Right lobe of liver (tissue), 6 donors: Measurements from ENCODE around the gene TNIK. TPM values are rescaled to one million over a fixed set of nuclear protein-coding genes. Genes with fewer than 3 reads are reported as not detected.

Experiments used
- ATAC-seq, 4 donors: fragments of 200-7000 bp; cut with Tn5 transposase; one replicate each; pipeline ENCODE4 v1.9.1; 2020; ENCODE audit warnings: mild to moderate bottlenecking in 4 of 4, moderate library complexity in 4 of 4
- DNase-seq, 3 donors: peaks; one replicate each; pipeline ENCODE4 v3.0.0-alpha.2; 2020
- H3K27ac ChIP-seq, 3 donors: fragments of 200-600 bp; one replicate each; pipeline ENCODE4 v1.8.0; 2022
- H3K27me3 ChIP-seq, 2 donors: fragments of 200-600 bp; one replicate each; pipeline ENCODE4 v1.8.0; 2022
- H3K36me3 ChIP-seq, 4 donors: fragments of 200-600 bp; sonication (generic) in 1 of 4; one replicate each; pipeline versions ENCODE4 v1.5.1 to v1.8.0; 2017 to 2022; ENCODE audit warnings: control low read depth in 1 of 4
- H3K4me1 ChIP-seq, 4 donors: fragments of 200-600 bp; sonication (generic) in 1 of 4; one replicate each; pipeline versions ENCODE4 v1.5.1 to v1.8.0; 2017 to 2022; ENCODE audit warnings: control low read depth in 1 of 4
- H3K4me3 ChIP-seq, 3 donors: fragments of 200-600 bp; one replicate each; pipeline ENCODE4 v1.8.0; 2022
- H3K9me3 ChIP-seq, 4 donors: fragments of 200-600 bp; sonication (generic) in 1 of 4; one replicate each; pipeline versions ENCODE4 v1.5.1 to v1.8.0; 2017 to 2022; ENCODE audit warnings: control low read depth in 1 of 4
- CTCF ChIP-seq, 4 donors: fragments of 200-600 bp in 3 of 4; fragments of 450-650 bp in 1 of 4; IDR thresholded peaks; one replicate each; pipeline versions ENCODE4 v1.5.1 to v1.8.0; 2016 to 2022; ENCODE audit warnings: antibody characterized with exemption in 4 of 4, mild to moderate bottlenecking in 2 of 4
- POLR2A ChIP-seq: fragments of 450-650 bp; IDR thresholded peaks from one replicate; pipeline ENCODE4 v1.6.1; 2017; ENCODE audit warnings: antibody characterized with exemption, mild to moderate bottlenecking
- WGBS: methylation state at CpG from one replicate; pipeline ENCODE4 v1.1.6; 2018; ENCODE audit warnings: low coverage, low lambda C conversion rate; ENCODE audit not compliant: insufficient coverage; ENCODE audit errors: missing lambda C conversion rate; 5-methylcytosine and 5-hydroxymethylcytosine counted together
- intact Hi-C, 2 donors: fragments of 100-400 bp; cut with DNase I; formaldehyde crosslinking; loops; one replicate each; pipeline versions ENCODE4 v1.11.2 to v1.14.1; 2022
- total RNA-seq, 6 experiments: library from RNA; depleted of rRNA in 2 of 6; stranded (reverse); fragments of >200 nt in 2 of 6; fragmentation: NEBNext Ultra II Directional in 3 of 6; extraction: Animal tissue kit (Norgen Biotek cat#: 25700) in 3 of 6; gene quantifications; one replicate each; pipeline versions ENCODE4 v1.1.0 to v1.2.4, GENCODE V29; 2016 to 2023
- donor health status: DM: no; HTN: yes; CAD: no.
- donor health status: DM: no; HTN: no; CAD: no.
- donor health status: DM: no; HTN: no; CAD: no.
- donor health status: DM: no; HTN: yes; CAD: no.
- donor health status: DM: no; HTN: yes; CAD: no.

TNIK gene
- total RNA-seq, 6 experiments from 2014 or later, result 5.2 to 8.0 (median 6.8) TPM

- Histone ChIP-seq H3K9me3 (no peaks in the 10 kb centered on the region), H3K4me3 (no peak overlapping the region), H3K4me1 (no peaks in the 10 kb centered on the region), H3K27ac (no peak overlapping the region), H3K36me3 (no peaks in the 10 kb centered on the region), H3K27me3 (no peaks in the 10 kb centered on the region)
- TF ChIP-seq POLR2A (no peak), CTCF (IDR thresholded peaks at IDR 0.05) (no peak)
- DNase-seq (no peak), ATAC-seq (no peak)
- intact Hi-C loops, result no loop called here
Observed at GRCh38 chr3:171219258-171219657, 240.9 kb downstream of the TNIK start.

DNA sequence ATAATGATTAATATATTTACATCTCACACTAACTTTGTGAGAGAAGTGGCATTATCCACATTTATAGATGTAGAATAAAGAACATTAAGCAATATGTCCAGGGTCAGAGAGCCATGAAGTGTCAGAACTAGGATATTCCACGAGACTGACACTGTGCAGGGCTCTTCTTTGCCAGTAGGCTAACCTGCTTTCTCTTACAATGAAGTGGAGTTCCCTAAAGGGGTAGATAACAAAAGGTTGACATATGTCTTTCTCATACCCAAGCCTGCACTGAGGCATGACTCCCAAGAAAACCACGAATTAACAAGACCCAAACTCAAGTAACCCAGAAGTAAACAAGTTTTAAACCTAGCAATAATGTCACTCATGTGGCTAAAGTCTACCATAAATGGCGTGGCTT lies 242.1 kb downstream of the TNIK start:
- intact Hi-C loops, result no loop called here
- no peak for DNase-seq
- Histone ChIP-seq H3K27me3 (no peaks in the 10 kb centered on the region), H3K4me3 (no peak overlapping the region), H3K36me3 (no peaks in the 10 kb centered on the region), H3K27ac (no peak overlapping the region), H3K4me1 (no peaks in the 10 kb centered on the region), H3K9me3 (no peaks in the 10 kb centered on the region)
- WGBS, result 80% methylated on average over 3 of the region's 3 CpGs
- ATAC-seq, result no peak
- TF ChIP-seq POLR2A (no peak), CTCF (IDR thresholded peaks at IDR 0.05) (no peak)

- Histone ChIP-seq H3K27ac (no peak overlapping the region), H3K4me3 (no peak overlapping the region), H3K9me3 (no peaks in the 10 kb centered on the region), H3K4me1 (no peaks in the 10 kb centered on the region), H3K27me3 (no peaks in the 10 kb centered on the region), H3K36me3 (no peaks in the 10 kb centered on the region)
- 91% methylated on average over 2 of the region's 2 CpGs for WGBS
- intact Hi-C loops, result no loop called here
- no peak for ATAC-seq
- no peak for DNase-seq
- TF ChIP-seq POLR2A, result no peak
- no peak for TF ChIP-seq CTCF (IDR thresholded peaks at IDR 0.05)
Observed at GRCh38 chr3:171213907-171214306, 246.3 kb downstream of the TNIK start.

DNA sequence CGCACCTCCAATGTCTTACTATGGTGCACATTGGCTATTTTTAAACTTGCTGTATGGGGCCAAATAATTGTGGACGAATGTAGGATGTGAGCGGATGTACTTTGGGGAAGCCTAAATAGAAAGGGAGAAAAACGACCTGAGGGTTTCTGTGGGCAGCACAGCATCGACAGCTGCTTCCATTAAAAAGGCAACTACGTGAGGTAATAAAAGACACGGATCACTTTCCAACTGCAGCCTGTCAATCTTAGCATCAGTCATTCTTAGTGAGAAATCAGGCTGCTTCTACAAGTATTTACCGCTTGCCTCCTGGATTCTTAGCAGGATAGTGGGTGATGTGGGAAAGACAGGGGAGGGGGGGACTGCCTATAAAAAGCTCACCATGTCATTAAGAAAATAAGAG lies 247.0 kb downstream of the TNIK start:
- intact Hi-C loops, result no loop called here
- TF ChIP-seq POLR2A (no peak), CTCF (IDR thresholded peaks at IDR 0.05) (no peak)
- WGBS, result 89% methylated on average over 8 of the region's 8 CpGs
- ATAC-seq, result no peak
- no peak overlapping the region for H3K27ac ChIP-seq
- no peaks in the 10 kb centered on the region for H3K27me3 ChIP-seq
- H3K4me1 ChIP-seq, result no peaks in the 10 kb centered on the region
- no peak for DNase-seq
- no peaks in the 10 kb centered on the region for H3K36me3 ChIP-seq
- no peak overlapping the region for H3K4me3 ChIP-seq
- no peaks in the 10 kb centered on the region for H3K9me3 ChIP-seq

DNA sequence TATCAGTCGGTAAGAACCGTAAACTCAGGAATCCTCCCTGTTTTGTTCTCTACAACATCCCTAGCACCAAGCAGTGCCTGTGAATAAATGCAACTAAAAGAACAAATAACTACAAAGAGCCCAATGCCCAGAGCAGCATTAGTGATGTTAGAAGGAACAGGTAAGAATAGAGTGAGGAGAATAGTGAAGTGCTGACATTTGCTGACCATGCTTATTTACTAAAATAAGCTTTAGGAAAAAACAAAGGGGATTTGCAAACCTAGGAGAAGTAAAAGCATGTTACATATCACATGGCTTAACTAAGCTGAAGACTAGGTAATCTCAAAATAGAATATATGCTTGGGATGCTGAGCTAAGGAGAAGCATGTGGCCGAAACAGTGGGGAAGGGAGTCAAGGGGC lies 247.6 kb downstream of the TNIK start:
- TF ChIP-seq CTCF (IDR thresholded peaks at IDR 0.05) (no peak), POLR2A (no peak)
- ATAC-seq (no peak), DNase-seq (no peak)
- no peak overlapping the region for H3K27ac ChIP-seq
- H3K9me3 ChIP-seq, result no peaks in the 10 kb centered on the region
- intact Hi-C loops, result no loop called here
- no peaks in the 10 kb centered on the region for H3K27me3 ChIP-seq
- WGBS, result 97% methylated on average over 3 of the region's 3 CpGs
- H3K4me3 ChIP-seq, result no peak overlapping the region
- no peaks in the 10 kb centered on the region for H3K4me1 ChIP-seq
- no peaks in the 10 kb centered on the region for H3K36me3 ChIP-seq
